IMR-90 (cell line): ENCODE measurements around the gene MEGF10. TPM values are rescaled to one million over a fixed set of nuclear protein-coding genes. Genes with fewer than 3 reads are reported as not detected.

ENCODE experiments used
- ATAC-seq: fragments of 200-7000 bp; cut with Tn5 transposase; 2 replicates; pipeline ENCODE4 v1.9.1; 2020; ENCODE audit warnings: low read depth, mild to moderate bottlenecking, moderate library complexity
- BruUV-seq: library from RNA; stranded (reverse); fragments of 400-500 nt; replicated peaks from 2 replicates; lab custom pipeline; 2021; lab: Mats Ljungman, UMichigan
- CTCF ChIA-PET: fragments of 300-600 bp; formaldehyde crosslinking; extraction: SDS; loops from one replicate; lab custom pipeline; 2021; ENCODE audit warnings: antibody characterized with exemption; lab: Yijun Ruan, JAX
- POLR2A ChIA-PET: fragments of 300-600 bp; sonication (Branson Sonifier 250); formaldehyde crosslinking; loops from one replicate; lab custom pipeline; 2022; ENCODE audit warnings: antibody characterized with exemption; ENCODE audit not compliant: unreplicated experiment; lab: Charles Lee
- DNase-seq: peaks from one replicate; pipeline ENCODE4 v3.0.0; 2013
- H2AFZ ChIP-seq: replicated peaks from 2 replicates; pipeline ENCODE3; 2013; ENCODE audit warnings: low read length, mild to moderate bottlenecking; ENCODE audit not compliant: poor library complexity
- H2AK5ac ChIP-seq: 2 replicates; pipeline ENCODE4 v1.6.1; 2013; ENCODE audit warnings: low read depth, low read length, inconsistent platforms
- H2AK9ac ChIP-seq: replicated peaks from 2 replicates; pipeline ENCODE3; 2013; ENCODE audit warnings: mild to moderate bottlenecking, low read depth, low read length, moderate library complexity; ENCODE audit not compliant: poor library complexity
- H2BK120ac ChIP-seq: 2 replicates; pipeline ENCODE4 v1.6.1; 2013; ENCODE audit warnings: low read depth, low read length, inconsistent platforms
- H2BK15ac ChIP-seq: 3 replicates; pipeline ENCODE4 v1.6.1; 2013; ENCODE audit warnings: low read depth, low read length, inconsistent platforms
- H2BK20ac ChIP-seq: 2 replicates; pipeline ENCODE4 v1.6.1; 2013; ENCODE audit warnings: low read depth, mild to moderate bottlenecking, inconsistent platforms, low read length, moderate library complexity
- H2BK5ac ChIP-seq: 2 replicates; pipeline ENCODE4 v1.6.1; 2013; ENCODE audit warnings: mild to moderate bottlenecking, low read depth, low read length, inconsistent platforms; ENCODE audit not compliant: poor library complexity, severe bottlenecking
- H3K14ac ChIP-seq: replicated peaks from 2 replicates; pipeline ENCODE4 v1.6.1; 2013; ENCODE audit warnings: low read depth, low read length, inconsistent platforms
- H3K18ac ChIP-seq: 2 replicates; pipeline ENCODE4 v1.6.1; 2013; ENCODE audit warnings: low read depth, low read length, control low read depth
- H3K23ac ChIP-seq: 2 replicates; pipeline ENCODE4 v1.6.1; 2013; ENCODE audit warnings: low read depth, low read length, inconsistent platforms
- H3K27ac ChIP-seq: 2 replicates; pipeline ENCODE4 v1.5.1; 2013; ENCODE audit warnings: mild to moderate bottlenecking, control low read depth, low read length; ENCODE audit not compliant: insufficient read depth
- H3K27me3 ChIP-seq: 2 replicates; pipeline ENCODE4 v1.6.1; 2013; ENCODE audit warnings: low read length; ENCODE audit not compliant: control insufficient read depth, insufficient read depth
- H3K36me3 ChIP-seq: 2 replicates; pipeline ENCODE4 v1.6.1; 2013; ENCODE audit warnings: low read length, mixed read lengths; ENCODE audit not compliant: control insufficient read depth, insufficient read depth
- H3K4ac ChIP-seq: 2 replicates; pipeline ENCODE4 v1.6.1; 2013; ENCODE audit warnings: low read depth, low read length, inconsistent platforms
- H3K4me1 ChIP-seq: 2 replicates; pipeline ENCODE4 v1.6.1; 2013; ENCODE audit warnings: low read length, mixed read lengths; ENCODE audit not compliant: control insufficient read depth, insufficient read depth
- H3K4me2 ChIP-seq: 2 replicates; pipeline ENCODE4 v1.6.1; 2013; ENCODE audit warnings: low read depth, mild to moderate bottlenecking, control low read depth, low read length, moderate library complexity
- H3K4me3 ChIP-seq: 2 replicates; pipeline ENCODE4 v1.5.1; 2013; ENCODE audit warnings: low read depth, mild to moderate bottlenecking, control low read depth, low read length, moderate library complexity; ENCODE audit not compliant: insufficient read depth
- H3K56ac ChIP-seq: 2 replicates; pipeline ENCODE4 v1.6.1; 2013; ENCODE audit warnings: low read length, inconsistent platforms; ENCODE audit not compliant: insufficient read depth; ENCODE audit errors: extremely low read depth
- H3K79me1 ChIP-seq, 2 experiments: 2 replicates each; pipeline ENCODE4 v1.6.1; 2013; ENCODE audit warnings: low read length in 2 of 2, inconsistent platforms in 1 of 2, low read depth in 1 of 2
- H3K9ac ChIP-seq: 2 replicates; pipeline ENCODE4 v1.6.1; 2013; ENCODE audit warnings: low read depth, low read length, control low read depth
- H3K9me1 ChIP-seq: 2 replicates; pipeline ENCODE4 v1.6.1; 2013; ENCODE audit warnings: low read length, inconsistent platforms; ENCODE audit not compliant: insufficient read depth
- H3K9me3 ChIP-seq: 2 replicates; pipeline ENCODE4 v1.6.1; 2013; ENCODE audit warnings: low read length; ENCODE audit not compliant: control insufficient read depth, insufficient read depth
- H4K20me1 ChIP-seq: 2 replicates; pipeline ENCODE4 v1.6.1; 2013; ENCODE audit warnings: low read length, inconsistent platforms; ENCODE audit not compliant: insufficient read depth
- H4K5ac ChIP-seq: 2 replicates; pipeline ENCODE4 v1.6.1; 2013; ENCODE audit warnings: mild to moderate bottlenecking, low read depth, low read length, control low read depth
- H4K8ac ChIP-seq, 2 experiments: 2 replicates each; pipeline ENCODE4 v1.6.1; 2013; ENCODE audit warnings: low read depth in 2 of 2, low read length in 2 of 2, control low read depth in 1 of 2, inconsistent platforms in 1 of 2
- H4K91ac ChIP-seq: 2 replicates; pipeline ENCODE4 v1.6.1; 2013; ENCODE audit warnings: low read depth, low read length, inconsistent platforms; ENCODE audit not compliant: insufficient read depth
- CEBPB ChIP-seq: IDR thresholded peaks from 2 replicates; pipeline ENCODE4 v1.6.1; 2012; ENCODE audit warnings: low read depth, low read length, improper control_type of control experiment
- CHD1 ChIP-seq: IDR thresholded peaks from 2 replicates; pipeline ENCODE4 v1.6.1; 2012; ENCODE audit warnings: low read depth, low read length, improper control_type of control experiment
- ELK1 ChIP-seq: fragments of 150-350 bp; IDR thresholded peaks from 2 replicates; pipeline ENCODE4 v1.6.1; 2016; ENCODE audit warnings: low read depth, mild to moderate bottlenecking, low read length, moderate library complexity, borderline replicate concordance
- FOS ChIP-seq: fragments of 150-350 bp; IDR thresholded peaks from 2 replicates; pipeline ENCODE4 v1.6.1; 2016; ENCODE audit warnings: low read depth, low read length
- MAFK ChIP-seq: IDR thresholded peaks from 2 replicates; pipeline ENCODE4 v1.6.1; 2012; ENCODE audit warnings: low read depth, low read length, improper control_type of control experiment
- MAZ ChIP-seq: IDR thresholded peaks from 2 replicates; pipeline ENCODE4 v1.6.1; 2012; ENCODE audit warnings: low read depth, mild to moderate bottlenecking, low read length, improper control_type of control experiment, moderate library complexity, borderline replicate concordance
- MXI1 ChIP-seq: IDR thresholded peaks from 2 replicates; pipeline ENCODE4 v1.6.1; 2012; ENCODE audit warnings: low read depth, mild to moderate bottlenecking, low read length, moderate library complexity, borderline replicate concordance
- NFE2L2 ChIP-seq: fragments of 150-350 bp; IDR thresholded peaks from 2 replicates; pipeline ENCODE4 v1.6.1; 2016; ENCODE audit warnings: low read depth, mild to moderate bottlenecking, low read length
- RAD21 ChIP-seq: IDR thresholded peaks from 2 replicates; pipeline ENCODE4 v1.6.1; 2012; ENCODE audit warnings: low read length, improper control_type of control experiment
- RCOR1 ChIP-seq: IDR thresholded peaks from 2 replicates; pipeline ENCODE4 v1.6.1; 2012; ENCODE audit warnings: mild to moderate bottlenecking, low read length, improper control_type of control experiment; ENCODE audit not compliant: insufficient replicate concordance
- RFX5 ChIP-seq: IDR thresholded peaks from 2 replicates; pipeline ENCODE4 v1.8.0; 2012; ENCODE audit warnings: low read depth, mild to moderate bottlenecking, low read length, moderate library complexity
- USF2 ChIP-seq: fragments of 150-350 bp; IDR thresholded peaks from 2 replicates; pipeline ENCODE4 v1.6.1; 2017; ENCODE audit warnings: mild to moderate bottlenecking, antibody characterized with exemption, low read length, low read depth
- WGBS, 2 experiments: methylation state at CpG; one replicate each; pipeline versions ENCODE4 v1.1.5 to v1.1.7; 2013; ENCODE audit warnings: missing lambda C conversion rate in 2 of 2; ENCODE audit not compliant: insufficient read length in 1 of 2; ENCODE audit errors: extremely low coverage in 2 of 2; 5-methylcytosine and 5-hydroxymethylcytosine counted together
- dilution Hi-C: fragments of 300-500 bp; cut with HindIII; formaldehyde crosslinking; loops from one replicate; pipeline ENCODE4 v1.14.3; 2018; ENCODE audit warnings: low sequenced_read_pairs; ENCODE audit not compliant: unreplicated experiment
- in situ Hi-C: fragments of 300-500 bp; cut with MboI; formaldehyde crosslinking; loops from 3 replicates; pipeline ENCODE4 v1.14.3; 2019; ENCODE audit warnings: low sequenced_read_pairs, inconsistent platforms, mixed read lengths
- intact Hi-C: fragments of 100-400 bp; cut with micrococcal nuclease; formaldehyde crosslinking; loops from 2 replicates; pipeline ENCODE4 v1.10.0; 2022
- polyA plus RNA-seq, 3 experiments: library from polyadenylated mRNA; depleted of rRNA; stranded (reverse); fragments of >200 nt; gene quantifications; 2 replicates each; pipeline ENCODE4 v1.2.3, GENCODE V29; 2012; ENCODE audit warnings: low replicate concordance in 1 of 3
- total RNA-seq: library from RNA; depleted of rRNA; stranded (reverse); fragments of >200 nt; gene quantifications from 2 replicates; pipeline ENCODE4 v1.2.3, GENCODE V29; 2012

The MEGF10 gene
- total and polyA plus RNA-seq, 2 of the 4 experiments (the other 2 are of a cell fraction) = not detected

GRCh38 chr5:127398508-127398907 is 107.9 kb downstream of the MEGF10 start:
- H3K56ac ChIP-seq = no peak overlapping the region
- H4K5ac ChIP-seq = no peak overlapping the region
- H3K9me1 ChIP-seq = no peaks in the 10 kb centered on the region
- no peak overlapping the region for H2BK20ac ChIP-seq
- no peak overlapping the region for H4K8ac ChIP-seq
- no peak for TF ChIP-seq CHD1
- TF ChIP-seq MAZ = no peak
- TF ChIP-seq ELK1 = no peak
- no peak for TF ChIP-seq NFE2L2
- no peak for TF ChIP-seq FOS
- no peak for TF ChIP-seq RCOR1
- no peak for TF ChIP-seq MAFK
- no peak for TF ChIP-seq CEBPB
- TF ChIP-seq MXI1 = no peak
- TF ChIP-seq USF2 = no peak
- TF ChIP-seq RFX5 = no peak
- no peak for TF ChIP-seq RAD21
- no peaks in the 10 kb centered on the region for H3K36me3 ChIP-seq
- H3K18ac ChIP-seq = no peak overlapping the region
- H3K23ac ChIP-seq = no peak overlapping the region
- in situ Hi-C loops = no loop called here
- no peak overlapping the region for H3K14ac ChIP-seq
- peaks cover 7% of the 10 kb centered on the region for H3K27me3 ChIP-seq
- WGBS, 2 experiments = no CpG with 5 or more reads among the region's 2 CpGs
- ChIA-PET CTCF (no interaction called here), POLR2A (no interaction called here)
- ATAC-seq = no peak
- no peak overlapping the region for H3K9ac ChIP-seq
- no peak overlapping the region for H3K27ac ChIP-seq
- no peaks in the 10 kb centered on the region for H3K79me1 ChIP-seq
- H3K9me3 ChIP-seq = no peaks in the 10 kb centered on the region
- H2AFZ ChIP-seq = no peak overlapping the region
- dilution Hi-C loops = no loop called here
- no peak overlapping the region for H4K91ac ChIP-seq
- H2AK5ac ChIP-seq = no peak overlapping the region
- H2AK9ac ChIP-seq = no peak overlapping the region
- no TSS peak for BruUV-seq
- no peak for DNase-seq
- no peaks in the 10 kb centered on the region for H4K20me1 ChIP-seq
- no peak overlapping the region for H3K4me2 ChIP-seq
- H3K4ac ChIP-seq = no peak overlapping the region
- H2BK5ac ChIP-seq = no peak overlapping the region
- intact Hi-C loops = no loop called here
- H3K4me1 ChIP-seq = no peaks in the 10 kb centered on the region
- no peak overlapping the region for H2BK15ac ChIP-seq
- H3K4me3 ChIP-seq = no peak overlapping the region
- H2BK120ac ChIP-seq = no peak overlapping the region
